IPS-NIHi7 (cell line): ENCODE results near the gene NAIF1.

Experiments used
- DNase-seq: peaks from one replicate; pipeline ENCODE4 v3.0.0; 2012; ENCODE audit warnings: mixed read lengths; ENCODE audit errors: extremely low spot score

NAIF1 gene

GRCh38 chr9:128102196-128102595 is 35.1 kb upstream of the NAIF1 start:
- DNase-seq: no peak

DNA sequence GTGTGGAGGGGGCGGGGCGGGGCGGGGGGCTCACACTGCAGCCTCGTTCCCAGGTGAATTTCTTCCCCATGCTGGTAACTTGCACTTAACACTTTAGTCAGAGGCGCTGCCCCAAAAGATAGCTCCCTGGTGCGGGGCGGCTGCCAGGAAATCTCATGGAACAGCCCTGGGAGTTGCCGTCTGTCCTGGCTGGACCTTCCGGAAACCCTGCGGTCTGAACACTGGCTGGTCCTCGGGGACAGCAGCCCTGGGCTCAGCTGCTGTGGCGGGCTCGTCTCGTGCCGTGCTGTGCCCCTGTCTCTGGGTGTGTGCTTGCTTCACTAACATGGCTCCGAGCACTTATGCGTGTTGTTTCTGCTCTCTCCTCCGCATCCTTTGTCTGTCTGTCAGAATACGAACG is 34.6 kb upstream of the NAIF1 start:
- DNase-seq: no peak

- no peak for DNase-seq
These were observed 34.1 kb upstream of the NAIF1 start for GRCh38 chr9:128101231-128101661.

- DNase-seq: no peak
These were observed 33.5 kb upstream of the NAIF1 start for GRCh38 chr9:128100581-128100980.

GRCh38 chr9:128099932-128100491 is 32.9 kb upstream of the NAIF1 start:
- DNase-seq: no peak

DNA sequence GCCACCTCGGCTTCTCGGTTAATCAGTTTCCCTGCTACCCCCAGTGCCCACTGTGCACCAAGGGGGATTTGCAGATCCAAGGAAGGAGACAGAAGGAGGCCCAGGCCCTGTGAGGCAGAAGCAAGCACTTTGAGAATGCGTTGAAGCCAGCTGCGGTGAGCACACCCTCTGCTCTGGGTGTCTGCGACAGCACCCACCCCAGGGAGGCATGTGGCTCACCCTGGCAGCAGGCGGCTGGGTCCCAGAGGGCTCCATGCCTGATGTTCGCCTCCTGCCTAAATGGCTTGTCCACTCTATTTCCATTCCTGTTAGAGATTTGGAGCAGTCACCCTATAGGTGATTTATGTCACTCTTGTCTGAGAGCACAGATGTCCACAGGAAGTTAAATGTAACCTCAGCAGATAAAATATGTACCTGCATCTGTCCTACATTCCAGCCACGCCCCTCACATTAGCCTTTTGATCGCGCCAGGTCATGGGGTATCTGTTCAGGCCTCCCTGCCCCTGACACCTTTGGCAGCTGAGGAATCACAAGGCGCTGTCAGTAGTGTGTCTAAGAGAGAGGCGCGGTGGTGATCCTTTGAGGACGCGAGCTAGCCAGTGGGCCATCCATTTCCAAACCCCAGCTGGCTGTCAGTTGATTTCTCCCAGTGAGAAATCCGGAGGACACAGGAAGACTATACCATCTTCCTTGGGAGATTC is 32.3 kb upstream of the NAIF1 start:
- DNase-seq: no peak

DNA sequence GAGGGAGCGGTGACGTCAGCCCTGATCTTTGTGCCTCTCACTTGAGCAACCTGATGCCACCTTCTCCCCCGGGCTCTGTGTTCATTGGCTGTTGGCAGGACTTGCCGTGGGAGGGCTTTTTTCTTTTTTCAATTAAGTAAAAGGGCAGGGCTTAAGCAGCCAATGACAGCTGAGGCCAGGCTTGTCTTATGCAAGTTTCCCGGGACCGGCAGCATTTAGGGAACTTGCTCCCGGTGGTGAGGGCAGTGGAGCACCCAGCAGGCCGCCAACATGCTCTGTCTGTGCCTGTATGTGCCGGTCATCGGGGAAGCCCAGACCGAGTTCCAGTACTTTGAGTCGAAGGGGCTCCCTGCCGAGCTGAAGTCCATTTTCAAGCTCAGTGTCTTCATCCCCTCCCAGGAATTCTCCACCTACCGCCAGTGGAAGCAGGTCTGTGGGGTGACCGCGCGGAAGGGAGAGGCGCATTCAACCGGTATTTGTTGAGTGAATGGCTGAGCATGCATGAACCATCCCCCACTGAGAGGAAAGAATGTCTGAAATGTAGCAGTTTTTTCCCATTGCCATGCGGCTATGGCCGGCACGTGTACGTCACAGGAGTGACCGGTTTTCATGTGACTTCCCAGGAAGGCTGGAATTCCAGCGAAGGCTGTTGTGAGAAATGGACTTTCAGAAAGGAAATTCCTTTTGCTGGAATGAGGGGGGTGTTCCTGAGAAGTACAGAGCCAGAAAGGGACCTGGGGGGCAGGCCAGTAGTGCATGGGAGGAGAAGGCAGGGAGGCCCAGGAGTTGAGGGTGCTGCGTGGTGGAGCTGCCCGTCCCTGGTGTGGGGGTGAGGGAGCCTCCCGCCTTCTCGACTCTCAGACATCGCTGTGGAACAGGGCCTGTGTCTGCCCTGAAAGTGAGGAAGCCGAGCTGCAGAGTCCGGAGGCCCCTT is 31.4 kb upstream of the NAIF1 start:
- DNase-seq: peak; percentile 94

DNA sequence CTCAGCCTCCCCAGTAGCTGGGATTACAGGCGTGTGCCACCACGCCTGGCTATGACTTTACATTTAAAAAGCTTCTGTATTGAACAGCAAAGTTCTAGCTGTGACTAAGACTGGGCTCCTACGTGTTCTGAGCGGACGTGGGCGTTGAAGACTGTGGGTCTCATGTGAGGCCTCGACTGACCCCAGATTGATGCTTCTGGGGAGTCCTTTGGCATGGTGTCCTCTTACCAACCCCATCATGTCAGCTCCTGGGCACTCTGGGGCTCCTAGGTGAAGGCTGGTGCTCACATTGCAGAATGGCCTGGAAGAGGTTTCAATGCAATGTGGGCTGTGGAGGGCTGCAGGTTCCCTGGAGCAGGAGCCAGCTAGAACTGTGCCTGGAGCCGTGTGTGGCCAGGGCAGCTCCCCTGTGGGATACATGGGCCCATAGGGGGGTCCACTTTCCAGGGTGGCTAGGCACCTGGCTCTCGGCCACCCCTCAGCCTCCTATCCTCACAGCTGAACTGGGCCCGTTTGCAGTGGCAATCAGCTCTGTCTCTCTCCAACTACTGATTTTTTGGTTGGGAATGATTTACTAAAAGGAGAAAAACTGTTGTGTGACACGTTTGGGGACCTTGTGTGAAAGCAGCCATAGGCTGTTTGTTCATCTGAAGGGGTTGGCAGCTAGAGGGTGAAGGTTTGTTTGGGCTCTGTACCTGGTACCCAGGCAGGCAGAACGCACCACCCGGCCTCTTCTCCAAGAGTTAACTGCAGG is 30.6 kb upstream of the NAIF1 start:
- DNase-seq: no peak

DNA sequence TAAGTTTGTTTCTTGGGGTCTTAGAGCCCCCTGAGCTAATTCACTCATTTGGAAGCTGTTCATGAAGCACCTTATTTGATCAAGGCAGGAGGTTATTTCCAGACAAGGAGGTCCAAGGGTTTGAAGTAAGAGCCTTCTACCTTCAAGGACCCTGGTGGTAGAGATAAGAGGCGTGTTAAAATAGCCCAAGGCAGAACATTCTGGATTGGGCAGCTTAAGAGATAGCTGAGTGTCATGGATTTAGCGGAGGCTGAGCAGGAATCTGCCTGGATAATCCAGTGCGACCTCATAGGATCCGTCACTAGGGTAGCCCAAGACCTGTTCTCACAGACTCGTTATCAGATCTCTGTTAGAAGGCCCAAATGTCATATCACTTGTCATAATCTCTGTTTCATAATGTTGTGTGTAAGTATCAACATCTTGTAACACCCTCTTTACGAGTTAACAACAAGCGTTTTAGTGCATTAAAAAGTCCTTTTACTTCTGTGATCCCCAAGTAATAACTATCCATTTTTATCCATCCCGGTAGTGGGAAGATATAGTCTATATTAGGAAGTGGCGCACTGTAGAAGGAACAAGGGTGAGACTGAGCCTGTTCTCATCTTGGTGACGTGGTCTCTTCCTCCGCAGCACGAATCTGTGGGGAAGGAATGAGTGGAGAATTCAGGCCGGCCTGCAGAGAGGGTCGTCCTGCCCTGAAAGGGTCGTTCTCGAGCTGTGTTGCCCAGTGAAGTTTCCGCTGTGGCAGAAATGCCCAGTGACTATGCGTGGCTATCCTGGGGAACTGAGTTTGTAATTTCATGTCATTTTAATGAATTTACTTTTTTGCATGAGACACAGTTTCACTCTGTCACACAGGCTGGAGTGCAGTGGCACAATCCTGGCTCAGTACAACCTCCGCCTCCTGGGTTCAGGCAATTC is 29.8 kb upstream of the NAIF1 start:
- no peak for DNase-seq

- no peak for DNase-seq
These were observed 27.9 kb upstream of the NAIF1 start for GRCh38 chr9:128094950-128095544.

GRCh38 chr9:128094166-128094949 is 27.2 kb upstream of the NAIF1 start:
- DNase-seq: peak; percentile 72

DNA sequence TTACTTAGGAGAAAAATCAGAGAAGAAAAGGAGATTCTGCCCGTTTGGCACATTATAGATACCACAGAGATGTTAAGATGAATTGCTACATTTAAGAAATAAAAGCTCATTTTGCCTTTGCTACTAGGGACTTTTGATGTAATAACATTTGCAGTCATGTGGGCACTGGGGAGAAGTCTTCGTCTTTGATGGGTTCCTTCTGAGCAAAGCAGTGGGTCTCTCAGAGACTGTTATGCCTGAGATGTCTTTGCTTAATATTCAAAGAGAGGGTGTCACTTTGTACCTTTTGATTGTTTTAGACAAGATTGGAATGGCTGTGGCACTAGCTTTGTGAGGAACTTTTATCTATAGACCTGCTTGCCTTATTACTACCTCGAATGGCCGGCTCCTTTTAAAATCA is 25.9 kb upstream of the NAIF1 start:
- DNase-seq: no peak

DNA sequence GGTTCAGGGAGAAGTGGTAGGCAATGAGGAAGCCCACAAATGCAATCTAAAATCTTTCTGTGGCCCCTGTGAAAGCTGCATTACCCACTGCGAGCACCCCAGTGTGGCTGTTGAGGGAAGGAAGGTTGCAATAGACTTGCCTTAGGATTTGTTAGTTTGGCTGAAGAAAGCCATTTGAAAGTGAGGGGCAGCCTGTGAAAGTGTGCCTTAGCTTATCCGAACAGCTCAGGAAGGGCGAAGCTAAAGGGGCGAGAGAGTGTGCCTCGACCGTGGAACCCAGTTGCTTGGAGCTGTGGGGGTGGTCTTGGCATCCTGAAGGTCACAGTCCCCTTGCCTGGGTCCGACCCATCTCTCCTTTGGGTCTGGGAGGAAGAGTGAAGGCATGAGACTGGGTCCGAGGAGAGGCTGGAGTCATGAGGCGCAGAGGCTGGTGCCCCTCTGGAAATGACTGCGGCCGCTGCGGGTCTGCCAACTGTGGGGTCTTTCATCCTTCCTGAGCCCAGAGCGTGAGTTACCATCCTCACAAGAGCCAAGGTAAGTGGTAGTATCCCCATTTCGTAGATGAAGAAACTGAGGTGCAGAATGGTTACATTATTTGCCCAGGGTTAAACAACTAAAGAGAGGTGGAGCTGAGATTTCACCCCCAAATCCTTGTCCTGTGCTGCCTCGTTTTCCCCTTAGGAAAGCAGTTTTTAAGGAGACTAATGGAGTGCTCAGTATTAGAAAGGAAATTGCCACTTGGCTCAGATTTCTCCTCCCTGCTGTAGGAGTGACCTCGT is 25.3 kb upstream of the NAIF1 start:
- DNase-seq: no peak

DNA sequence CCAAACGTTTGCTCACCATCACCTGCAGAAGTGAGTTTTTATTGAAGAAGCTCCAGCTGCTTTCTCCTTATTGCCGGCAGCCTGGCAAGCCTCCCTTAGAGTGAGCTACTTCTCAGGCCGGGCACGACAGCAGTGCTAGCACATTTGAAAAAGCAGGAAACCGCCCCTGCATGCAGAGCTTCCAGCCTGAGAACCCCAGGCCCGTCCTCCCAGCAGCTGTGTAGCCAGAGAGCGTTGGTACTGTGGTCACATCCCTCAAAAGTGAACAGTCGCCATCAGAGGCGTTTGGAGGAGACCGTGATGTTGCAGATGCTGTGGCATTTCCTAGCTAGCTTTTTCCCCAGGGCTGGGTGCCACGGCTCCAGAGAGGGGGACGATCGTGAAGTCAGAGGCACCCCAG is 24.5 kb upstream of the NAIF1 start:
- DNase-seq: no peak

DNA sequence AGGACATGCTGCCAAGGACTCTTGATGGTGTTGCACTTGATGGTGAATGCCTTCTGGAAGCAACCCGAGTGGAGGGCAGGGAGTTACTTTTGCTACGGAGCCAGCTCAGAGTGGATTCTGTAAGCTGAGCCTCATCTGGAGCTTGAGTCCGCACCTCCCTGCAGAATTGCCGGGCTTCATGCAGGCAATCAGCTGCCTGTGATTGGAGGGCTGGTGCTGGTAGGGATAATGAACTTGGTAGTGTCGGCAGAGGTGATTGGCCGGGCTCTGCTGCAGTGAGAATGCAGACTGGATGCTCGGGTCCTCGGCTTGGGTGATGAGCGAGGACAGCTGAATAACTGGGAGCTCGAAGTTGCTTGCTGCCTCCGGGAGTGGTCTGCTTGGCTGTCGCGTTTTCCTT is 24.0 kb upstream of the NAIF1 start:
- DNase-seq: peak; percentile 84

- no peak for DNase-seq
These were observed 22.2 kb upstream of the NAIF1 start for GRCh38 chr9:128089299-128089698.

DNA sequence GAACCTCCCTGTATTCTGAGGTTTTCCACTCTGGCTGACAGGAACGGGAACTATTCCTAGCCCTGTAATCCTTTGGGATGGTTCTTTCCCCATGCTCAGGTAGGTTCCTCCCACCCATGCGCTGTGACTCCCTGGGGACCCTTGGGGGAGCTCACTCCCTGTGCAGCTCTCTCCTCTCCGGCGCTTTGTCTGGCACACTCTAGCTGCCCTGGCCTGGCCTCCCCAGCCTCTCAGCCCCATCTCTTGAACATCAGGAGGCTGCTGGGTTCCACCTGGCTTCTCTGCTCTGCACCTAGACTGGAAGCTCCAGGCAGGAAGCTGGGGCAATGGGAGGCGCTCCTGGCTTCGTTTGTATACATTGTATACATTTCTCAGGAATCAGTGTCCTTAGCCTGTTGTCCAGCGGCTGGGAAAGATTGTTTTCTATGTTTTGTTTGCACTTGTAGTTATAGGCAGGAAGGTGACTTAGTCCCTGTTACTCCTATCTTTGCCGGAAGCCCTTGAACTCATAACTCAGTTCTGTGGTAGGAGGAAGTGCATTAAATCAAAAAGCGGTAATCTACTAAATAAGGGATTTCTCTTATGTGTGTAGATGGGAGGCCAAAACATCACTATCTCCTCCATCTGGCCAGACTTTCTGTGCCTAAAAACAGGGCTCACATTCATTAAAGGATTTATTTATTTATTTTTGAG is 21.3 kb upstream of the NAIF1 start:
- DNase-seq: no peak

DNA sequence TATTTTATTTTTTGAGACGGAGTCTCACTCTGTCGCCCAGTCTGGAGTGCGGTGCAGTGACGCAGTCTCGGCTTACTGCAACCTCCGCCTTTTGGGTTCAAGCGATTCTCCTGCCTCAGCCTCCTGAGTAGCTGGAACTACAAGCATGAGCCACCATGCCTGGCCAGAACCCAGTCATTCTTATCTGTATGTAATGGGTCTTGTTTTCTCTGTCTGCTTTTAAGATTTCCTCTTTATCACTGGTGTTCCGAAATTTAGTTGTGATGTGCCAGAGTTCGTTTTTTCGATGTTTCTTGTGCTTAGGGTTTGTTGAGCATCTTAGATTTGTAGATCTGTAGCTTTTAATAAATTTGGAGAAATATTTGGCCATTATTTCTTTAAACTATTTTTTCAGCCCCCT is 20.1 kb upstream of the NAIF1 start:
- DNase-seq: no peak
